Suprapubic skin (tissue), 4 donors: ENCODE data around the gene IL23R. TPM values are rescaled to one million over a fixed set of nuclear protein-coding genes. Genes with fewer than 3 reads are reported as not detected.

Source experiments
- DNase-seq, 2 donors: peaks; one replicate each; pipeline ENCODE4 v3.0.0-alpha.2; 2019; ENCODE audit warnings: low spot score in 2 of 2
- H3K27ac ChIP-seq: fragments of 200-600 bp; sonication (generic); one replicate; pipeline ENCODE4 v1.5.1; 2019
- H3K27me3 ChIP-seq: fragments of 200-600 bp; sonication (generic); one replicate; pipeline ENCODE4 v1.5.1; 2019
- H3K36me3 ChIP-seq: fragments of 200-600 bp; sonication (generic); one replicate; pipeline ENCODE4 v1.5.1; 2019
- H3K4me1 ChIP-seq: fragments of 200-600 bp; sonication (generic); one replicate; pipeline ENCODE4 v1.5.1; 2019
- H3K4me3 ChIP-seq: fragments of 200-600 bp; sonication (generic); one replicate; pipeline ENCODE4 v1.5.1; 2019; ENCODE audit warnings: mild to moderate bottlenecking
- H3K9me3 ChIP-seq: fragments of 200-600 bp; sonication (generic); one replicate; pipeline ENCODE4 v1.5.1; 2019
- EP300 ChIP-seq: sonication (generic); formaldehyde crosslinking; IDR thresholded peaks from one replicate; pipeline ENCODE4 v1.6.1; 2017; ENCODE audit warnings: antibody characterized with exemption
- POLR2A ChIP-seq, 2 donors: fragments of 450-650 bp; IDR thresholded peaks; one replicate each; pipeline ENCODE4 v1.6.1; 2017; ENCODE audit warnings: antibody characterized with exemption in 2 of 2, mild to moderate bottlenecking in 2 of 2, moderate library complexity in 2 of 2
- POLR2AphosphoS5 ChIP-seq, 3 donors: sonication (generic); formaldehyde crosslinking; IDR thresholded peaks; one replicate each; pipeline ENCODE4 v1.6.1; 2017; ENCODE audit warnings: antibody characterized with exemption in 3 of 3
- WGBS: methylation state at CpG from one replicate; pipeline ENCODE4 v1.1.5; 2018; 5-methylcytosine and 5-hydroxymethylcytosine counted together
- total RNA-seq, 4 donors: library from RNA; depleted of rRNA; stranded (reverse); fragments of >200 nt; gene quantifications; one replicate each; pipeline ENCODE4 v1.1.0, GENCODE V29; 2016
- TF ChIP-seq, protein P1 (sequence below), 2 donors: fragments of 200-600 bp in 1 of 2; fragments of 450-650 bp in 1 of 2; sonication (generic) in 1 of 2; IDR thresholded peaks; one replicate each; pipeline ENCODE4 v1.5.1; 2016 to 2019; ENCODE audit warnings: antibody characterized with exemption in 2 of 2, mild to moderate bottlenecking in 1 of 2, moderate library complexity in 1 of 2

Gene IL23R
- total RNA-seq, 4 donors from 2014 or later: not detected

DNA sequence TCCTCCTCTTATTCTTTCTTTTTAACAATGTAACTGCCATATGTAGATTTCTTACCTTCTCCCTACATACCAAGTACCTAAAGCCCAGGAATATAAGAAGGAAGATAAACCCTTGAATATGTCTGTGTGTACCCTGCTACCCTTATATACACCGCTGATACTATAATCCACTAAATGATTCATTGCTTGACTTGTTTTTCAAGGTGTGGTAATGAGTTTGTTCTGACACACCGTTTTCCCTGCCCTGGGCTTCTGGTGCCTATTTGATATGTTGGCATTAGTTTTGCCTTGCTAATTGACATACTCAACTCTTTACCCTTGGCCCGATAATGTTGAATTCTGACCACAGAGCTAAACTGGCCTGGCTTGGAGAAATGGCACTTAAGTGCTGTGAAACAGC is 64.3 kb downstream of the IL23R start:
- DNase-seq: no peak
- H3K9me3 ChIP-seq: no peaks in the 10 kb centered on the region
- H3K4me1 ChIP-seq: peaks cover 17% of the 10 kb centered on the region
- TF ChIP-seq, protein P1, sequence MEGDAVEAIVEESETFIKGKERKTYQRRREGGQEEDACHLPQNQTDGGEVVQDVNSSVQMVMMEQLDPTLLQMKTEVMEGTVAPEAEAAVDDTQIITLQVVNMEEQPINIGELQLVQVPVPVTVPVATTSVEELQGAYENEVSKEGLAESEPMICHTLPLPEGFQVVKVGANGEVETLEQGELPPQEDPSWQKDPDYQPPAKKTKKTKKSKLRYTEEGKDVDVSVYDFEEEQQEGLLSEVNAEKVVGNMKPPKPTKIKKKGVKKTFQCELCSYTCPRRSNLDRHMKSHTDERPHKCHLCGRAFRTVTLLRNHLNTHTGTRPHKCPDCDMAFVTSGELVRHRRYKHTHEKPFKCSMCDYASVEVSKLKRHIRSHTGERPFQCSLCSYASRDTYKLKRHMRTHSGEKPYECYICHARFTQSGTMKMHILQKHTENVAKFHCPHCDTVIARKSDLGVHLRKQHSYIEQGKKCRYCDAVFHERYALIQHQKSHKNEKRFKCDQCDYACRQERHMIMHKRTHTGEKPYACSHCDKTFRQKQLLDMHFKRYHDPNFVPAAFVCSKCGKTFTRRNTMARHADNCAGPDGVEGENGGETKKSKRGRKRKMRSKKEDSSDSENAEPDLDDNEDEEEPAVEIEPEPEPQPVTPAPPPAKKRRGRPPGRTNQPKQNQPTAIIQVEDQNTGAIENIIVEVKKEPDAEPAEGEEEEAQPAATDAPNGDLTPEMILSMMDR (IDR thresholded peaks at IDR 0.05): no peak
- no peak for TF ChIP-seq POLR2AphosphoS5 (IDR thresholded peaks at IDR 0.05)
- no peak for TF ChIP-seq EP300
- TF ChIP-seq POLR2A (IDR thresholded peaks at IDR 0.05): no peak
- no peaks in the 10 kb centered on the region for H3K27me3 ChIP-seq
- no peaks in the 10 kb centered on the region for H3K36me3 ChIP-seq
- peak overlapping the region; percentile 62 for H3K27ac ChIP-seq
- H3K4me3 ChIP-seq: no peak overlapping the region
- WGBS: 39% methylated on average over 3 of the region's 3 CpGs

DNA sequence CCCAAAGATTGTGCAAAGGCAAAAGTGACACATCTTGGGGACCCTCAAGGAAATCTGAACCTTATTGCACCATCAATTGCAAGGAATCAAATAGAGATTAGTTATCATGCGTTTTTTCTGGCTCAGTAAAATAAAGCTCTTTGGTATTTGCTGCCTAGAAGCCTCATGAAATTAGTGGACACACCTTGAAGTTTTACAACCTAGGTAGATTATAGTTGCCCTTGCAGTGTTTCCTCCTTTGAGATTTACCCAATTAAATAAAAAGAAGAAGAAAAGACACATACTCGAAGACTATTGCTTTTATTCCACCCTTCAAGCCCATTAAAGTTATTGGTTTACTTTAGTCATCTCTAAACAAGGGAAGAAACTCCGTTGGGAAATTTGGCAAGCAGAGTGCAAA is 70.0 kb downstream of the IL23R start:
- Histone ChIP-seq H3K27ac (no peak overlapping the region), H3K27me3 (no peaks in the 10 kb centered on the region), H3K9me3 (no peaks in the 10 kb centered on the region), H3K4me3 (no peak overlapping the region), H3K36me3 (no peaks in the 10 kb centered on the region), H3K4me1 (no peaks in the 10 kb centered on the region)
- WGBS: 36% methylated on average over 3 of the region's 3 CpGs
- TF ChIP-seq POLR2AphosphoS5 (IDR thresholded peaks at IDR 0.05) (no peak), EP300 (no peak), POLR2A (IDR thresholded peaks at IDR 0.05) (no peak)
- TF ChIP-seq, protein P1 (IDR thresholded peaks at IDR 0.05): no peak
- no peak for DNase-seq

DNA sequence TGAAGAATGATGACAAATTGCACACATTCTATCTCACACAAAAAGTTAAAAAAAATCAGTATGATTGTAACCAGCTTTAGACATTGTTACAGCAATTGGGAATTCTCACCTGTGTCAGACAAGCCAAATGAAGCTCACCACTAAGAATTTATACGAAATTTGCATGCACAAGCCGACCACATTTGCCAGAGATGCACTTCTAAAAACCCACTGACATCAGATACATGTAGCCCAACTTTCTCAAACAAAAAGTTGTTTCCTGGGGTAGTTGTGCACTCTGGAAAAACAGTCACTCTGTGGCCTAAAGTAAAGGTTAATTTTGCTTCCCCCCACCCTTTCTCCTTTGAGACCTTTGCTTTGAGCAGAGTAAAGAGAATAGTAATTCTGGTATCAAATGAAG is 73.5 kb downstream of the IL23R start:
- H3K4me1 ChIP-seq: no peaks in the 10 kb centered on the region
- no peaks in the 10 kb centered on the region for H3K27me3 ChIP-seq
- no peak for TF ChIP-seq POLR2A (IDR thresholded peaks at IDR 0.05)
- TF ChIP-seq, protein P1 (IDR thresholded peaks at IDR 0.05): no peak
- TF ChIP-seq EP300: no peak
- TF ChIP-seq POLR2AphosphoS5 (IDR thresholded peaks at IDR 0.05): no peak
- no peaks in the 10 kb centered on the region for H3K36me3 ChIP-seq
- no peak overlapping the region for H3K4me3 ChIP-seq
- DNase-seq: no peak
- H3K9me3 ChIP-seq: no peaks in the 10 kb centered on the region
- WGBS: 45% methylated on average over 2 of the region's 2 CpGs
- no peak overlapping the region for H3K27ac ChIP-seq

DNA sequence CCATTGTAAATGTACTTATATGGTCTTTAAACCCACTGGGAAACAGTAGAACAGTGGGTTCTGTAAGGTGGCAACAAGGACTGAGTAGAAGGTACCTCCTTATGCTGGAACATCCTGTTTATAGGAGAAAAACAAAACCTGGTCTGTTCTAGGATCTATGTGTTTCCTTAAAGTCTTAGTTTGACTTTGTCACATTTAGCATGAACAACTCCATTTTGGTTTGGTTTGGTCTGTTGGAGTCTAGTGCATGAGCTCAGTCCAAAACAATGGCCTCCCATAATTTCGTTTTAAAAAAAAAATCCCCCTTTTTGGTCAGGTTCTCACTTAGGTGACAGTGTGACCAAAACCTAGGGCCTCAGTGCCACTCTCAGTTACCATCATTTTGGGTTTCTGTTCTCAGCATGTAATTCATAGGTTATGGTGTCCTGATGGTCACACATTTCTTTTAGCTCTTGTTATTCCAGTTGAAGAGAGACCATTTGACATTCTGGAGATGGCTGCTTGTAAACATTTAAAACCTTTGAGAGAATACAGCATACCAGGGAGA is 75.0 kb downstream of the IL23R start:
- TF ChIP-seq EP300 (no peak), POLR2A (IDR thresholded peaks at IDR 0.05) (no peak), POLR2AphosphoS5 (IDR thresholded peaks at IDR 0.05) (no peak)
- TF ChIP-seq, protein P1 (IDR thresholded peaks at IDR 0.05): no peak
- H3K27me3 ChIP-seq: no peaks in the 10 kb centered on the region
- H3K36me3 ChIP-seq: no peaks in the 10 kb centered on the region
- no peaks in the 10 kb centered on the region for H3K4me1 ChIP-seq
- 84% methylated on average over 1 of the region's 1 CpG for WGBS
- no peak overlapping the region for H3K27ac ChIP-seq
- DNase-seq: no peak
- no peak overlapping the region for H3K4me3 ChIP-seq
- no peaks in the 10 kb centered on the region for H3K9me3 ChIP-seq

DNA sequence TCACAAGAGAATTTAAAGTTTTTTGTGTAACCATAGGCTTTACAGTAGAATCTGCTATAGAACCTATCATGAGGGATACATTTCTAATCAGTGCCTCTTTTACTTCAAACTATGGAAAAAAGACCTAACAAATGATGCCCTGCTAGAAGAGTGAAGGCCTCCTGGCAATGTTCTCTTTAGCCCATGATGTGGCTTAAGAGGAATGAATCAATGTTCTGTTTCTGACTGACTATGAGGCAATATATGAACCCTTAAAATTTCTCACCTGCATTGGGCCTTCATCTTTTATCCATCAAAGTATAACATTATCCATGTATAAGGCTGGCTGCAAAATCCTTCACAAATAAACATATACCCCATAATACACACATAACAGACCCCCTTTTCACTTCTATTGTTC is 75.8 kb downstream of the IL23R start:
- DNase-seq: no peak
- H3K4me3 ChIP-seq: no peak overlapping the region
- no peaks in the 10 kb centered on the region for H3K27me3 ChIP-seq
- no peaks in the 10 kb centered on the region for H3K9me3 ChIP-seq
- H3K36me3 ChIP-seq: no peaks in the 10 kb centered on the region
- no peak overlapping the region for H3K27ac ChIP-seq
- no peaks in the 10 kb centered on the region for H3K4me1 ChIP-seq
- TF ChIP-seq, protein P1 (IDR thresholded peaks at IDR 0.05): no peak
- TF ChIP-seq POLR2AphosphoS5 (IDR thresholded peaks at IDR 0.05) (no peak), EP300 (no peak), POLR2A (IDR thresholded peaks at IDR 0.05) (no peak)
